Osteoblast (primary cell): ENCODE data around the gene PCBP2. TPM values are rescaled to one million over a fixed set of nuclear protein-coding genes. Genes with fewer than 3 reads are reported as not detected.

Experiments used
- DNase-seq: peaks from one replicate; pipeline ENCODE4 v3.0.0; 2011; ENCODE audit warnings: low spot score, mixed read lengths; ENCODE audit not compliant: insufficient read length; ENCODE audit errors: missing footprints
- H2AFZ ChIP-seq: 2 replicates; pipeline ENCODE4 v1.6.0; 2011; ENCODE audit warnings: mild to moderate bottlenecking, low read length
- H3K27ac ChIP-seq: 2 replicates; pipeline ENCODE4 v1.5.1; 2011; ENCODE audit warnings: mild to moderate bottlenecking, low read depth, low read length, moderate library complexity
- H3K27me3 ChIP-seq: 2 replicates; pipeline ENCODE4 v1.6.0; 2012; ENCODE audit warnings: mild to moderate bottlenecking, control low read depth, inconsistent platforms, low read length, moderate library complexity; ENCODE audit not compliant: insufficient read depth
- H3K36me3 ChIP-seq: 2 replicates; pipeline ENCODE4 v1.5.1; 2011; ENCODE audit warnings: mild to moderate bottlenecking, low read length, control low read depth, moderate library complexity; ENCODE audit not compliant: insufficient read depth
- H3K4me1 ChIP-seq: 2 replicates; pipeline ENCODE4 v1.5.1; 2011; ENCODE audit warnings: mild to moderate bottlenecking, low read length, control low read depth, moderate library complexity; ENCODE audit not compliant: insufficient read depth
- H3K4me2 ChIP-seq: 2 replicates; pipeline ENCODE4 v1.6.0; 2011; ENCODE audit warnings: mild to moderate bottlenecking, low read length; ENCODE audit not compliant: insufficient read depth
- H3K4me3 ChIP-seq: fragments of 200-600 bp; sonication (generic); 3 replicates; pipeline ENCODE4 v1.5.1; 2012; ENCODE audit warnings: mild to moderate bottlenecking, low read length, inconsistent platforms; ENCODE audit not compliant: insufficient read depth
- H3K79me2 ChIP-seq: 2 replicates; pipeline ENCODE4 v1.6.0; 2012; ENCODE audit warnings: mild to moderate bottlenecking, low read length, control low read depth, inconsistent platforms; ENCODE audit not compliant: insufficient read depth
- H3K9me3 ChIP-seq: 2 replicates; pipeline ENCODE4 v1.5.1; 2011; ENCODE audit warnings: low read depth, low read length, control low read depth
- H4K20me1 ChIP-seq: 2 replicates; pipeline ENCODE4 v1.6.0; 2012; ENCODE audit warnings: mild to moderate bottlenecking, low read length, control low read depth; ENCODE audit not compliant: insufficient read depth
- total RNA-seq: library from RNA; depleted of rRNA; stranded (reverse); fragments of >200 nt; gene quantifications from 2 replicates; pipeline ENCODE4 v1.2.3, GENCODE V29; 2012
- TF ChIP-seq, protein P1 (sequence below): IDR thresholded peaks from 2 replicates; pipeline ENCODE4 v1.5.1; 2011; ENCODE audit warnings: mild to moderate bottlenecking, low read depth, low read length, moderate library complexity; ENCODE audit errors: extremely low read depth

PCBP2 gene
- total RNA-seq, 1 donor = 247 TPM

DNA sequence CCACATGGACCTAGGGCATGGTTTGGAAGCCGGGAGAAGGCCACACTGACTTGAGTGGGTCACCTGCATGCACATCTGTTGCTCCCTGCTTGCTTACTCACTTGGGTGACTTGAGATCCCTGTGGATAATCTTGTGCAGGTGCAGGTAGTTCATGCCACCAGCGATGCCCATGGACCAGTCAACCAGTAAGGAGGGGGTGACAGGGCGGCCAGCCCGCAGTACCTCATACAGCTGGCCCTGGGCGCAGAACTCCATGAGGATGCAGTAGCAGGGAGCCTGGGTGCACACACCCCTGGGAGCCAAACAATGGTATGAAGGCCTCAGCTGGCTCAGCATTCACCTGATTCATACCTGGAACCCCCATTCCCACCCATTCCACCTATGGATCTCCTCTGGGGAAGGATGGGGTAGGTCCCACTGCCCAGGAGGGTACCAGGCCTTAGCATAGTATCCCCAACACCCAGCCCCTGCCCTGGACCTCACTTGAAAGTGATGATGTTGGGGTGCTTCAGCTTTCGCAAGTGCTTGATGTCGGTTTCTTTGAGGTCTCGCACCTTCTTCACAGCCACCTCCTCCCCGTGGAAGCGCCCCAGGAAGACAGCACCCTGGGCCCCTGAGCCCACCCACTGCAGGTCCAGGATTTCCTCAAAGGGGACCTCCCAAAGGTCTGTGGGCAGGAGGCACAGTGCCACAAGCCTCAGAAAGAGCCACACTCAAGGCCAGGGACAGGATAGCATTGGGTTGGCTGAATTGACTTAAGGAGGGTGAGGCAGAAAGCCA, 34.2 kb downstream of the PCBP2 start:
- Histone ChIP-seq H3K36me3 (peaks cover 68% of the 10 kb centered on the region), H2AFZ (no peak overlapping the region), H3K4me2 (no peak overlapping the region), H4K20me1 (peaks cover 46% of the 10 kb centered on the region), H3K27ac (no peak overlapping the region), H3K9me3 (no peaks in the 10 kb centered on the region), H3K79me2 (peaks cover 42% of the 10 kb centered on the region), H3K27me3 (no peaks in the 10 kb centered on the region), H3K4me1 (peaks cover 9% of the 10 kb centered on the region), H3K4me3 (no peak overlapping the region)
- TF ChIP-seq, protein P1, sequence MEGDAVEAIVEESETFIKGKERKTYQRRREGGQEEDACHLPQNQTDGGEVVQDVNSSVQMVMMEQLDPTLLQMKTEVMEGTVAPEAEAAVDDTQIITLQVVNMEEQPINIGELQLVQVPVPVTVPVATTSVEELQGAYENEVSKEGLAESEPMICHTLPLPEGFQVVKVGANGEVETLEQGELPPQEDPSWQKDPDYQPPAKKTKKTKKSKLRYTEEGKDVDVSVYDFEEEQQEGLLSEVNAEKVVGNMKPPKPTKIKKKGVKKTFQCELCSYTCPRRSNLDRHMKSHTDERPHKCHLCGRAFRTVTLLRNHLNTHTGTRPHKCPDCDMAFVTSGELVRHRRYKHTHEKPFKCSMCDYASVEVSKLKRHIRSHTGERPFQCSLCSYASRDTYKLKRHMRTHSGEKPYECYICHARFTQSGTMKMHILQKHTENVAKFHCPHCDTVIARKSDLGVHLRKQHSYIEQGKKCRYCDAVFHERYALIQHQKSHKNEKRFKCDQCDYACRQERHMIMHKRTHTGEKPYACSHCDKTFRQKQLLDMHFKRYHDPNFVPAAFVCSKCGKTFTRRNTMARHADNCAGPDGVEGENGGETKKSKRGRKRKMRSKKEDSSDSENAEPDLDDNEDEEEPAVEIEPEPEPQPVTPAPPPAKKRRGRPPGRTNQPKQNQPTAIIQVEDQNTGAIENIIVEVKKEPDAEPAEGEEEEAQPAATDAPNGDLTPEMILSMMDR = no peak
- DNase-seq = peak; percentile 26

DNA sequence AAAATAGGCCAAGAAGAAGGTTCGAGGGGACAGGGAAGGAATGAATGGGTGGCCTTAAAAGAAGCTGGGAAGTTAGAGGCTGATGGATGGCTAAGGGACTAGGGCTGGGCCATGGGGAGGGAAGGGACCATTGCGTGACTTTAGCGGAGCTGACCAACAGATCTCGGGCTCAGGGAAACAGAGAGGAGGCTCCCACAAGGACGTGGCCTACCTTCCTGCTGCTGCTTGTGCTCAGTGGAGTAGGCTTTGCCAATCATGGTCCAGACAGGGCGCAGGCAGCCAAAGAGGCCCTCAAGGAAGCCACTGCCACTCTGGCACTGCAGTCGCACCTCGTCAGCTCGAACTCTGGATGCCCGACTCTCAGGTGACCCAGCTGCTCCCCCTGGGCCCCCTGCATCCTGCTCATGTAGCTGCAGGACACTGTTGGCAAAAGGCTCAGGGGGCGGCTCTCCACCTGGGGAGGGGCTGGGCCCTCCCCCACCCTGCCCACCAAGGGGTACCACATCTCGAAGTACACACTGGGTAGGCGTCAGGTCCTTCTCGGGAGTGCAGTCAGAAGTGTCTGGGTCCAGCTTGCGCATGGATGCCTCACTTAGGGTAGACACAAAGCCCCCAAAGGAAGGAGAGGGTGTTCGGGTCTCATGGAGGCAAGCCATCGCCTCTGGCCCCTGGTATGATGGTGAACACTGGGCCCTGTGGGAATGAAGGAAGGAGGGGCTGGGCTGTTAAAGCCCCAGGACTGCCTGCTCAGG, 35.0 kb downstream of the PCBP2 start:
- Histone ChIP-seq H3K4me1 (peaks cover 1% of the 10 kb centered on the region), H3K4me2 (no peak overlapping the region), H2AFZ (no peak overlapping the region), H4K20me1 (peaks cover 40% of the 10 kb centered on the region), H3K79me2 (peaks cover 42% of the 10 kb centered on the region), H3K36me3 (peaks cover 61% of the 10 kb centered on the region), H3K4me3 (no peak overlapping the region), H3K27me3 (no peaks in the 10 kb centered on the region), H3K27ac (no peak overlapping the region), H3K9me3 (no peaks in the 10 kb centered on the region)
- DNase-seq = peak; percentile 25
- TF ChIP-seq, protein P1 = no peak

DNA sequence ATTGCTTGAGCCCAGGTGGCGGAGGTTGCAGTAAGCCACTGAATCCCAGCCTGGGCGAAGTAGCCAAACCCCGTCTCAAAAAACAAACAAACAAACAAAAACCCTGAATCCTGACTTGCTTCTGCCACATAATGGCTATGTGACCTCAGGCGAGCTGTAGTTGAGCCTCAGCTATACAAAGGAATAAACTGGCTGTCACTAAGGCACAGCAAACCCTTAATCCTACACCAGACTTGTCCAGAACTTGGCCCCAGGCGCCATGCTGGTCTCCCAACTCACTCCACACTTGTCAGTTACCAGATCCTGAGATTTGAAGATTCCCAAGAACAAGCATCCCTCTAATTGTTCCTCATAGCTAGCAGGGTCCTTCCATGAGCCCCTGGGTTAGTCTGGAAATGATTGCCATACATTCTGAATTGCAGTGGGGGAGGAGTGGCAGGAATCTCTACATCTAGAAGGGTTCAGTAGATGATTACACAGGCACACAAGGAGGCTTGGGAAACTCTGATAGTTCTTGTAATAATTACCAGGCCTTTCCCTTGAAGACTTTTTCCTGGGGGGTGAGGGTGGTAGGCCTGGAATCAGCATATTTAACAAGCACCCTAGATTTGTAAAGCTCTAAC, 37.5 kb downstream of the PCBP2 start:
- peaks cover 11% of the 10 kb centered on the region for H3K4me1 ChIP-seq
- H3K4me2 ChIP-seq = no peak overlapping the region
- H3K9me3 ChIP-seq = no peaks in the 10 kb centered on the region
- H2AFZ ChIP-seq = no peak overlapping the region
- TF ChIP-seq, protein P1 = no peak
- H3K36me3 ChIP-seq = peaks cover 36% of the 10 kb centered on the region
- no peak overlapping the region for H3K4me3 ChIP-seq
- no peak overlapping the region for H3K27ac ChIP-seq
- H3K27me3 ChIP-seq = no peaks in the 10 kb centered on the region
- H3K79me2 ChIP-seq = peaks cover 57% of the 10 kb centered on the region
- DNase-seq = no peak
- H4K20me1 ChIP-seq = peaks cover 27% of the 10 kb centered on the region

DNA sequence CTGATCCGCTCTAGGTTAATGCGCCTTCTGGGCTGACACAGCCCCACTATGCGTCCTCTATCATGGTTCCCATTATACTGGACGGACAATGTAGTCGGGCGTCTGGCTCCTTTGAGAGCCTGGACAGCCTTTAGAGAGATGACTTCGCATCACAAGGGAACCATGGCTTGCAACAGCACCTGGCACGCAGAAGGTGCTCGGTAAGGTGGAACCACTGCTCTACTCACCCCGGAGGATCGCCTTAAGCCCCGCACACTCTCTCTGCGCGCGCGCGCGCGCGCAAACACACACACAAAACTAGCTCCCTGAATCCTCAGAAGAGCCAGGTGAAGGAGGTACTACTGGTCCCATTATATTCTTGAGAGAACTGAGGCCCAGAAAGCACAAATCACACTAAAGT, 40.3 kb downstream of the PCBP2 start:
- no peak overlapping the region for H3K27ac ChIP-seq
- H3K36me3 ChIP-seq = peaks cover 10% of the 10 kb centered on the region
- peaks cover 10% of the 10 kb centered on the region for H4K20me1 ChIP-seq
- H3K4me3 ChIP-seq = peak overlapping the region; percentile 76
- peaks cover 64% of the 10 kb centered on the region for H3K79me2 ChIP-seq
- peak overlapping the region; percentile 87 for H3K4me2 ChIP-seq
- TF ChIP-seq, protein P1 = no peak
- H3K4me1 ChIP-seq = peaks cover 18% of the 10 kb centered on the region
- H3K27me3 ChIP-seq = no peaks in the 10 kb centered on the region
- no peak overlapping the region for H2AFZ ChIP-seq
- no peak for DNase-seq
- no peaks in the 10 kb centered on the region for H3K9me3 ChIP-seq
